AG04449 (cell line): Measurements from ENCODE around the gene UTP11.

Source experiments
- CTCF ChIA-PET: fragments of 350-600 bp; formaldehyde crosslinking; extraction: SDS; loops from one replicate; lab custom pipeline; 2021; ENCODE audit warnings: antibody characterized with exemption; lab: Yijun Ruan, JAX
- POLR2A ChIA-PET: fragments of 400-600, 350-600 bp; formaldehyde crosslinking; extraction: SDS; loops from one replicate; lab custom pipeline; 2020; ENCODE audit warnings: antibody characterized with exemption, inconsistent platforms; lab: Yijun Ruan, JAX
- DNase-seq: peaks from one replicate; pipeline ENCODE4 v3.0.0-alpha.2; 2010; ENCODE audit warnings: low read depth, low spot score
- H3K4me3 ChIP-seq: 2 replicates; pipeline ENCODE4 v1.5.1; 2011; ENCODE audit warnings: low read depth, mild to moderate bottlenecking, control low read depth, low read length
- TF ChIP-seq, protein P1 (sequence below): IDR thresholded peaks from one replicate; pipeline ENCODE4 v1.5.1; 2011; ENCODE audit warnings: mild to moderate bottlenecking, moderate library complexity, low read length, control low read depth, inconsistent platforms; ENCODE audit not compliant: insufficient read depth; ENCODE audit errors: missing control alignments

The UTP11 gene

DNA sequence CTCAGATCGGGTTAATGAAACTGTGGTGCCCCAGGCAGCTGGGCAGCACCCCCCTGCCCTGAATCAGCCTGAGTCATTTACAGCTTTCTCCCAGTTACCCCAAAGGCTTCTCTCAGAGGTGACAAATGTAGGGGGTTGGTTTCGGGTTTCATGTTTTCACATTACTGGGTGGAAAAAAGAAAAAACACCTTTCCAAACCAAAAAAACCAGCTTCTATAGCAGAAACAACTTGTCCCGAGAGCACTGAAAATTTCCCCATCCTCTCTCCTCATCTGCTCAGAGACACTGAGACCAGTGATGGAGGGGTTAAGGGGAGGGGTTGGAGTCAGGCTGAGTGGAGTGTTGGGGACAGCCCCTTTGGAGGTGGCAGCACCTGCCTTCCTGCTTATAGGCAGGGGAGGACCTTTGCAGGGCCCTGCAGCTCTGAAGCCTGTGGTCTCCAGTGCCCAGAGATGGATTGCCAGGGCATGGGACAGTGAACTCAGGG is 15.6 kb downstream of the UTP11 start:
- ChIA-PET CTCF (interaction anchor here (0.9 to 20.1 kb wide), 12 partner anchors 9 to 807 kb away, joined by 3 to 398 read pairs (median 19); partner anchors contain the start of genes POU3F1, SF3A3 and UTP11), POLR2A (interaction anchor here (0.7 kb wide), 1 partner anchor 10 kb away, joined by 3 read pairs; no protein-coding TSS in a partner anchor)
- DNase-seq = no peak
- TF ChIP-seq, protein P1, sequence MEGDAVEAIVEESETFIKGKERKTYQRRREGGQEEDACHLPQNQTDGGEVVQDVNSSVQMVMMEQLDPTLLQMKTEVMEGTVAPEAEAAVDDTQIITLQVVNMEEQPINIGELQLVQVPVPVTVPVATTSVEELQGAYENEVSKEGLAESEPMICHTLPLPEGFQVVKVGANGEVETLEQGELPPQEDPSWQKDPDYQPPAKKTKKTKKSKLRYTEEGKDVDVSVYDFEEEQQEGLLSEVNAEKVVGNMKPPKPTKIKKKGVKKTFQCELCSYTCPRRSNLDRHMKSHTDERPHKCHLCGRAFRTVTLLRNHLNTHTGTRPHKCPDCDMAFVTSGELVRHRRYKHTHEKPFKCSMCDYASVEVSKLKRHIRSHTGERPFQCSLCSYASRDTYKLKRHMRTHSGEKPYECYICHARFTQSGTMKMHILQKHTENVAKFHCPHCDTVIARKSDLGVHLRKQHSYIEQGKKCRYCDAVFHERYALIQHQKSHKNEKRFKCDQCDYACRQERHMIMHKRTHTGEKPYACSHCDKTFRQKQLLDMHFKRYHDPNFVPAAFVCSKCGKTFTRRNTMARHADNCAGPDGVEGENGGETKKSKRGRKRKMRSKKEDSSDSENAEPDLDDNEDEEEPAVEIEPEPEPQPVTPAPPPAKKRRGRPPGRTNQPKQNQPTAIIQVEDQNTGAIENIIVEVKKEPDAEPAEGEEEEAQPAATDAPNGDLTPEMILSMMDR = no peak
- no peak overlapping the region for H3K4me3 ChIP-seq

DNA sequence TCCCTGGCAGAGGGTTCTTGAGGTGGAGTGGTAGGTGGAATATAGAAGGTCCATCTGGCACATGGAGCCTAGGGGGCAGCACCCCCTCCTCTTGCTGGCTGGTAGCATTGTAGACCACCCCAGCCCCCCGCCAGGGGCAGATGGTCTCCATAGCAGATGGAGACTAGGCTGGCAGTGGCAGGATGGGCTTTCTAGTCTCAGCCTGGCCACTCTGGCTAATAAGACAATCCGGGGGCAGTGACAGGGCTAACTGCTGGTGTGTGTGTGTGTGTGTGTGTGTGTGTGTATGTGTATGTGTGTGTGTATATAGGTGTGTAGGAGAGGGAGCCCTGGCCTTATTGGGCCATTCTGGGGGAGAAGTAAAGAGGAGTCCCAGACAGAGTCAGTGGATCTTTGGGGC is 16.1 kb downstream of the UTP11 start:
- no peak for DNase-seq
- no peak overlapping the region for H3K4me3 ChIP-seq
- TF ChIP-seq, protein P1 = no peak
- POLR2A ChIA-PET = interaction anchor here (0.6 to 1.4 kb wide), 2 partner anchors 9 to 16 kb away, joined by 3 to 8 read pairs; partner anchors contain the start of gene UTP11
- CTCF ChIA-PET = interaction anchor here (0.9 to 20.1 kb wide), 12 partner anchors 9 to 807 kb away, joined by 3 to 398 read pairs (median 14); partner anchors contain the start of genes POU3F1, SF3A3 and UTP11

DNA sequence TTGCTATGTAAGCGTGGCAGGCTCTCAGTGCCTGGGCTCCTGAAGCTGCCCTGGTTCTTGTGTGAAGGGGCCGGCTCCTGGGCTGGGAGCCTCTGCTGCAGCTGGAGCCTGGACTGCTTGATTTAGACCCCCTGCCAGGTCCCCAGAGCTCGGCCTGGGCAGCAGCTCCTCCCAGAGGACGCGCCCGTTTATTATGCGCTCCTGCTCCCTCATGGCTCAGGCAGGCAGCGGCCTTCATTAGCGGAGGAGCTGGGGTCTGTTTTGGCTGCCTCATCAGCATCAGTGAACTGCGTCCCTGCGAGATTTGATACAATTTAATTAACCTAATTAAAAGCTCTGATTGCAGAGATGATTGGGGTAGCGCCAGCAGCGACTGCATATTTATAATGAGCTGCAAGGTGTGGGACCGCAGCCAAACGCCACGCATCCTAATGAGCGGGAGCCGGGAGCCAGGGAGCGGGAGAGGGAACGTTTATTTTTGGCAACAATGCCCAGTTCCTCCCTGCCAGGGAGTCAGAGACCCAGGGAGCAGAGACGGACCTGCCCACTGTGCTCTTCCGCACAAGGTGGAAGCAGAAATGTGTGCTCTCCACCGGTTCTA is 16.6 kb downstream of the UTP11 start:
- no peak overlapping the region for H3K4me3 ChIP-seq
- TF ChIP-seq, protein P1 = peak; percentile 13
- POLR2A ChIA-PET = interaction anchor here (0.6 to 1.4 kb wide), 2 partner anchors 9 to 16 kb away, joined by 3 to 8 read pairs; partner anchors contain the start of gene UTP11
- DNase-seq = no peak
- CTCF ChIA-PET = interaction anchor here (0.9 to 20.1 kb wide), 9 partner anchors 9 to 806 kb away, joined by 3 to 398 read pairs (median 9); partner anchors contain the start of gene SF3A3

DNA sequence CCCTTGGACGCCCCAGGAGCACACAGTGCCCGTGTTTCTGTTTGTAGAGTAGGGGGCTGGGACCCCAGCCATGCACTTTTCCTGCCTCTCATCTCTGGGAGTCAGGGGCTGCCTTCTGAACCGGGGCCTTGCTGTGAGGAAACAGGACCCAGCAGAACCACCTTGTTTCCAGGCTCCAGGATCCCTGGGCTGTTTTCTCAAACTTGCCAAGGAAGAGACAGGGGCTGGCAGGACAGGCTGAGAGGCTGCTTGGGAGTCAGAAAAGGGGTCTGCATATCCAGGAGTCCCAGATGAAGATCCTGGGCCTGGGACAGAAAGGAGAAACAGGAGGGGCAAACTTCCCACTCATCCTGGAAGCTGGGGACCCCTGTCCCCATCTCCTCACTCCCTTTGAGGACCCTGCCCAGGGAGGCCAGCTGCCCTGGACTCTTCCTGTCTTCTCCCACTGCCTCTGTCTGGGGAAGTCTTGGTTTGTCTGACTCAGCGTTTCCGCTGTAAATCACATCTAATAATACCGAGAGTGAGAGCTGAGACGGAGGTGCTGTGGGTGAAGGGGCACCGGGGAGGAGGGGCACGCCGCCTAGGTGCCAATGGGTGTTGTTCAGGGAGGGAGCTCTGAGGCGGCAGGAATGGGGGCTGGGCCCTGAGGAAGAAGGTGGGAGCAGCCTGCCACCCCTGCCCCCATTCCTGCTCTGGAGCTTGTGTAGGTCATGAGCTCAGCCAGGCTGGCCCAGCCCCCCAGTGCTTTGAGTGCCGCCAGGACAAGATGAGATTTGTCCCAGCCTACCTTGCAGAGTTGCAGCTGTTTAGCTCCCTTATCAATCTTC is 17.4 kb downstream of the UTP11 start:
- CTCF ChIA-PET = interaction anchor here (0.6 to 20.1 kb wide), 10 partner anchors 8 to 806 kb away, joined by 3 to 398 read pairs (median 8); partner anchors contain the start of gene SF3A3
- POLR2A ChIA-PET = interaction anchor here (0.6 to 1.4 kb wide), 7 partner anchors 9 to 157 kb away, joined by 3 to 9 read pairs (median 6); partner anchors contain the start of genes POU3F1 and UTP11
- peak overlapping the region; percentile 3; the same call in 1 of the 2 replicates for H3K4me3 ChIP-seq
- DNase-seq = no peak
- TF ChIP-seq, protein P1 = no peak

- H3K4me3 ChIP-seq = no peak overlapping the region
- POLR2A ChIA-PET = interaction anchor here (0.6 to 1.2 kb wide), 6 partner anchors 8 to 800 kb away, joined by 3 to 9 read pairs (median 5); partner anchors contain the start of gene POU3F1
- CTCF ChIA-PET = interaction anchor here (0.6 to 20.1 kb wide), 8 partner anchors 7 to 805 kb away, joined by 3 to 398 read pairs (median 10); partner anchors contain the start of gene SF3A3
- no peak for DNase-seq
- TF ChIP-seq, protein P1 = no peak
These were observed 18.3 kb downstream of the UTP11 start for GRCh38 chr1:38030596-38031512.
